Fibroblast of lung (primary cell): Measurements from ENCODE around the gene PEX6.

ENCODE experiments used
- EZH2 ChIP-seq: IDR thresholded peaks from 2 replicates; pipeline ENCODE4 v1.5.1; 2012; ENCODE audit warnings: low read length, control low read depth, mild to moderate bottlenecking; ENCODE audit errors: missing control alignments
- TF ChIP-seq, protein P1 (sequence below), 2 donors: IDR thresholded peaks in 1 of 2; conservative IDR thresholded peaks in 1 of 2; 1 replicate in 1 of 2; 2 replicates in 1 of 2; pipeline ENCODE4 v1.5.1; 2011 to 2012; ENCODE audit warnings: low read length in 2 of 2, control low read depth in 1 of 2, inconsistent platforms in 1 of 2, low read depth in 1 of 2, mild to moderate bottlenecking in 1 of 2

DNA sequence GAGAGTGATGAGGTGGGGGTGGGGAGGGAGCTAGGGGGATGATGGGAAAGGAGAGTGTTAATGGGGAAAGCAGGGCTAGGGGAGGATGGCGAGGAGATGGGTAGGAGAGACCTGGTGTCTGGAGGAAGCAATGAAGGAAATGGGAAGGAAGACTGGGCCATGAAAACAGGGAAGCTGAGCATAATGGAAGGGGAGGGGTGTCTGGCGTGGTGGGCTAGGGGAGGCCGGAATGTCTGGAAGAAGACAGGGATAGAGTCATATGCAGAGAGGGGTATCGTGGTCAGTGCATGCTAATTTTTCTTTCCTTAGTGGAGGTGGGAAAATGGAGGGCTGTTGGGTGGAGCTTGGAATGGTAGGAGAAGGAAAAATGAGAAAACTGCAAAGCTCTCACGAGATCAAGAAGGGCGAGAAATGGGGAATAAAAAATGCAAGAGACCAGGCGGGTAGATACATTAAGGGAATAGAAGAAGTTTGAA lies 35.5 kb upstream of the PEX6 start:
- TF ChIP-seq, protein P1, sequence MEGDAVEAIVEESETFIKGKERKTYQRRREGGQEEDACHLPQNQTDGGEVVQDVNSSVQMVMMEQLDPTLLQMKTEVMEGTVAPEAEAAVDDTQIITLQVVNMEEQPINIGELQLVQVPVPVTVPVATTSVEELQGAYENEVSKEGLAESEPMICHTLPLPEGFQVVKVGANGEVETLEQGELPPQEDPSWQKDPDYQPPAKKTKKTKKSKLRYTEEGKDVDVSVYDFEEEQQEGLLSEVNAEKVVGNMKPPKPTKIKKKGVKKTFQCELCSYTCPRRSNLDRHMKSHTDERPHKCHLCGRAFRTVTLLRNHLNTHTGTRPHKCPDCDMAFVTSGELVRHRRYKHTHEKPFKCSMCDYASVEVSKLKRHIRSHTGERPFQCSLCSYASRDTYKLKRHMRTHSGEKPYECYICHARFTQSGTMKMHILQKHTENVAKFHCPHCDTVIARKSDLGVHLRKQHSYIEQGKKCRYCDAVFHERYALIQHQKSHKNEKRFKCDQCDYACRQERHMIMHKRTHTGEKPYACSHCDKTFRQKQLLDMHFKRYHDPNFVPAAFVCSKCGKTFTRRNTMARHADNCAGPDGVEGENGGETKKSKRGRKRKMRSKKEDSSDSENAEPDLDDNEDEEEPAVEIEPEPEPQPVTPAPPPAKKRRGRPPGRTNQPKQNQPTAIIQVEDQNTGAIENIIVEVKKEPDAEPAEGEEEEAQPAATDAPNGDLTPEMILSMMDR (conservative IDR thresholded peaks at IDR 0.05 in 1 of 2, IDR thresholded peaks at IDR 0.05 in 1 of 2; ENCODE audit: low read depth in 1 of 2, low read length in 2 of 2), result no peak
- no peak for TF ChIP-seq EZH2
